ENCODE measurements around the gene PLCB2.

The PLCB2 gene

DNA sequence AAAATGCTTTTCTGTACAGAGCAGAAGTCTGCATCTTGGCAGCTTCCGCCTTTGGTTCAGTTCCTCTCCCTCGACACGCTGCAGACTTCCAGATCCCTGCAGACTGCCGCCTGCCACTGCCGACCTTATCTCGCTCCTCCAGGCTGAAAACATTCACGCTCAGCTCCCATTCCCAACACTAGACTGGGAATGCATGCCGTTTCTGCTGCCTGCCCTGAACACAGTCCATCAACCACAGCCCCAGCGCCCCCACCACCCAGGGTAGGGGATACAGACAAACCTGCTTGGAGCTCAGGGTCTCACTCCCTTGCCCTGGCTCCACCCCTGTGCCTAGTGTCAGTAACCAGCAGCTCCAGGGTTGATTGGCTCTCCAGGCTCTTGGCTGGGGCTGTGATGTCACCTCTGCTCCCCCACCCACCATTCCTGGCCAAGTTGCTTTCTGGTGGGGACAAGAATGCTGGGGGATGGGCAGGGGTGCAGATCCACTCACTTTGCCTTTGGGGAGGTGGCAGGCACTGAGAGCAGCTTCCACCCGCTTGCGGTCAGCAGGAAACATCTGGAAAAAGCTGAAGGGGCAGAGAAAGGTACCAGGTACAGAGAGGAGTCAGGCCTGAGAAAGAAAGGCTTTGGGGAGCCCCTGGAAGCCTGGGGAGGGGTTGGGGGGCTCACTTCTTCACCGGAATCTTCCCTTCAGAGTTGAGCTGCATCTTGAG lies 6.1 kb downstream of the PLCB2 start:
- DNase-seq, result no peak

DNA sequence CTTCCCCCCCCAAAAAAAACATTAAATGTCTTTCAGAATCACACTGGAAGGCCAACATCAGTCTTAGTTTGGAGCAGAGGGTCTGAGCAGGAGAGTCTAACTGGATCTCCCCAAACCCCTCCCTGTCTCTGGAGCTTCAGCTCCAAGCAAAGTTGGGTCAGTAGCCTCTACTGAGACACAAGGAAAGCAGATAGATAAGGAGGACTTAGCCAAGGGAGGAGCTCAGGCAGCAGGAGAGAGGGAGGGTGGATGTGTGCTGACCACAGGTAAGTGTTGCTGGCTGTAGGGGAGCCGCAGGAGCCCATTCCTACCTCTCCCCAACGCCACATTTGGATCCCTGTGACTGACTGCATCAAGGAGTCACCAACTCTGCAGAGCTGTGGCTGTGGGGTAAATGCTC lies 7.0 kb downstream of the PLCB2 start:
- DNase-seq, result no peak

DNA sequence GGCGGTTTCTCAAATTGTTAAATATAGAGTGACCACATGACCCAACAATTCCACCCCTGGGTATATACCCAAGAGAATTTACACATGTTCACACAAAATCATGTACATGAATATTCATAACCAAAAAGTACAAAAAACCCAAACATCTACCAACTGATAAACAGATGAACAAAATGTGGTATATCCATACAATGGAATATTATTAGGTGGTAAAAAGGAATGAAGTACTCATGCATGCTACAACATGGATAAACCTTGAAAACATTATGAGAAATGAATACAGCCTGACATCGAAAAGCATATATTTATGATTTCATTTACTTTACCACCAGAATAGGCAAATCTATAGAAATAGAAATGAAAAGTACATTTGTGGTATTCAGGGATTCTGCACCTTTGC lies 7.4 kb downstream of the PLCB2 start:
- no peak for DNase-seq

DNA sequence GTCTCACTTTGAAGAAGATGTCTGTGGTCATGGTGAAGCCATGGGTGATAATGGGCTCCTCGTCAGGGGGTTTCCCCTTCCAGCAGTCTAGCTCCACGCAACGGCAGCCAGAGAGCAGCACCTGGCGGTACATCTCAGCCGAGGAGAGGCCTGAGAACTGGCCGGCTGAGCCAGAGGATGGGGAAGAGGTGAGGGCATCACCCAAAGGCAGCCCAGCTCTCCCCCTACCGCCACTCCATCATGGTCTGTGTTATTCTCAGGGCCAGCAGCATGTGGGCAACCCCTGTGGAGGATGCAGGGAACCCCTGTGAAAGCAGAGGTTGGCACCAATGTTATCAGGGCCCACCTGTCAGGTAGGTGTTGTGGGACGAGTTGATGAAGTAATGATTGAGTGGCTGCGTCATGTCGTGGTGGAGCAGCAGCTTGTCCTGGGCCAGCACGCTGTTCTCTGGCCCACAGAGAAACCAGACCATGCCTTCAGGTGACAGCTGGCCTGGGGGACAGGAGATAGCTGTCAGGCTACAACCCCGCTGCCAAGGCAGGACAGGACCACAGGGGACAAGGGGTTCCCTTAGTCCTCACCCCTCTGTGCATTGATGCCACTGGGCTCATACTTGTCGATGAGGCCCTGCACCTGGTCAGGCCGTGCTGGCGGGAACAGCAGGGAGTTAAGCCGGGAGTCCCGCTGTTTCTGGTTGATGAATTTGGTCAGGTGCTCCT lies 9.4 kb downstream of the PLCB2 start:
- no peak for DNase-seq

DNA sequence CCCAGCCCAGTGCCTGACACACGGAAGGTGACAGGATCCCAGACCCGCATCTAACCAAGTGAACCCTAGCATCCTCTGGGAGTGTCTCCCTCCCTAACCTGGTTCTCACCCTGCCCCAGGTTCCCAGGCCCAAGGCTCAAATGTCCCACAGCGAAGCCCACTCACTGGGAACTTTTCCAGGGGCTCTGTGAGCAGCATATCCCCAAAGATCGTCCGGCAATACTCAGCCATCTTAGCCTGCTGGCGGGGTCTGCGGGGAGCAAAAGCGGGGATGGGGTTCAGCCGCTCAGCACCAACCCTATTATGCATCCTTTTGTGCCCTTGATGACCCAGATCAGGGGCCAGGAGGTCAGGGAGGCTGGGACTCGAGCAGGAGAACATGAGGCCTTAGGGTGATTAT lies 10.4 kb downstream of the PLCB2 start:
- DNase-seq, result no peak

DNA sequence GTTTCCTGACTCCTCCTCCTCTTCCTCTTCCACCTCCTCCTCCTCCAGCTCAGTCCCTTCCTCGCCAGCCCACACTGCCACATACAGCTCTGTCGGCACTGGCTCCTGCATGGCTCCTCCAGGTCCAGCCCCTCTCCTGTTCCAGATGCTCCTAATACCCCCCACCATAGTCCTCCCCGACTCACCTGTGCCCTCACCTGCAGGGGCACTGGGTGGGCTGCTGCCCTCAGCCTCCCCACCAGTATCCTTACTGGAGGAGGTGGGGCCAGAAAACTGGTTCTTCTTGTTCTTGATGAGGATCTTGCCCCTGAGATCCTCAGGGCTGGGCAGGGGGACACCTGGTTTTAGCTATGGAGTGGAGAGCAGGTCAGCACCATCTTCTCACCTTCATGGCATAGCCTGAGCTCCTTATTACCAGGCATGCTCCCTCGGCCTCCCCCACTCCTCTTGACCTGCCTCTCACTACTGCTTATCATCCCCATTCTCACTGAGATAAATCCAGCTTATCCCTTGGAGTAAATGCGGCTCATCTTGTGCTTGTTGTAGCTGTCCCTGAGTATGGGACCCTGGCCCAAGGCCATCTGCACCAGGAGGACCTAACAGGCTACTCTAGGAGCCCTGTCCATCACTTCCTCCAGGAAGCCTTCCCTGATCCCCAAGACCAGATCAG lies 11.0 kb downstream of the PLCB2 start:
- no peak for DNase-seq

DNA sequence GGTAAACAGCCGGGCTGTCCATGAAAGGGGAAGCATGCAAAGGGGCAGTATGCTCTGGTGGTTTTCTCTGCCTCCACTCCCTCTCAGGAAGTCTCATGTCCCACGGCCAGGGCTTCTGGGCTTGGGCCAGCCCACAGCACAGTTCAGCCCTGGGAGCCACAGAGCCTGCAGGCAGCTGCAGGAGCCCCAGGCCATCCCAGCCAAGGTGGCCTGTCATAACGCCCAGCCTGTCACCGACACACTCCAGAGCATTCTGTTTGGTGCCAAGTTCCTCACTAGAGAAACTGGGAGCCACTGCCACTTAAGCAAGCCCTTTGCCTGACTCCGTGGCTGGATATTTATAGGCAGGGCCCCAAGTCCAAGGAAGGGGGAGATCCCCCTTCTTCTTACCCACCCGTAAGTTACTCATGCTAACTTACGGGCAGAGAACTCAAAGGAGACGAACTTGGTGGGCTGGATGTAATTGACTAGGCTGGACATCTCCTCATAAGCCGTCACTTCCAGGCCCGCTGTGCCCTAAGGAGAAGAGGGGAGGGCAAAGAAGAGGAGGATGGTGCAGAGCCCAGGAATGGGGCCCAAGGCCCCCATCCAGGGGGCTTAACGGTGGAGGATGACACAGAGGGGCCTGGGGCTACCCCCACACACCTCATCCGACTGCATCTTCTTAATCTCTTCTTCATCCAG lies 11.7 kb downstream of the PLCB2 start:
- DNase-seq, result no peak

DNA sequence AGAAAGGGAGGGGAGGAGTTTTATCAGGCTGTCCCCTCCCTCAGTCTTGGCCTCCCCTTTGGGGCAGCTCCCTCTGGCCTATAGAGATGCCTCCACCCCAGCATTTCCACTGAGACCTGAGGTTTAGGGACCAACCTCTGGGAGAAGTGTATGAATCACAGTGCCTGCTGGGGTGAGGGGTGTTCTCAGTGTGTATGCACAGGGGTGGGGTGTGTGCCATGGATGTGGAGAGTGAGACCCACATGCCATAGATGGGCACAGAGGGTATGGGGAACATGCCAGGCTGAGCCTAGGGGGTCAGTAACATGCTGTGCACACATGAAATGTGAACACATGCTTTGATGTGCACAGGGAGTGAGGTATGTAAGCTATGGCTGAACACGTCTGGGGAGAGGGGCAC lies 12.4 kb downstream of the PLCB2 start:
- no peak for DNase-seq

DNA sequence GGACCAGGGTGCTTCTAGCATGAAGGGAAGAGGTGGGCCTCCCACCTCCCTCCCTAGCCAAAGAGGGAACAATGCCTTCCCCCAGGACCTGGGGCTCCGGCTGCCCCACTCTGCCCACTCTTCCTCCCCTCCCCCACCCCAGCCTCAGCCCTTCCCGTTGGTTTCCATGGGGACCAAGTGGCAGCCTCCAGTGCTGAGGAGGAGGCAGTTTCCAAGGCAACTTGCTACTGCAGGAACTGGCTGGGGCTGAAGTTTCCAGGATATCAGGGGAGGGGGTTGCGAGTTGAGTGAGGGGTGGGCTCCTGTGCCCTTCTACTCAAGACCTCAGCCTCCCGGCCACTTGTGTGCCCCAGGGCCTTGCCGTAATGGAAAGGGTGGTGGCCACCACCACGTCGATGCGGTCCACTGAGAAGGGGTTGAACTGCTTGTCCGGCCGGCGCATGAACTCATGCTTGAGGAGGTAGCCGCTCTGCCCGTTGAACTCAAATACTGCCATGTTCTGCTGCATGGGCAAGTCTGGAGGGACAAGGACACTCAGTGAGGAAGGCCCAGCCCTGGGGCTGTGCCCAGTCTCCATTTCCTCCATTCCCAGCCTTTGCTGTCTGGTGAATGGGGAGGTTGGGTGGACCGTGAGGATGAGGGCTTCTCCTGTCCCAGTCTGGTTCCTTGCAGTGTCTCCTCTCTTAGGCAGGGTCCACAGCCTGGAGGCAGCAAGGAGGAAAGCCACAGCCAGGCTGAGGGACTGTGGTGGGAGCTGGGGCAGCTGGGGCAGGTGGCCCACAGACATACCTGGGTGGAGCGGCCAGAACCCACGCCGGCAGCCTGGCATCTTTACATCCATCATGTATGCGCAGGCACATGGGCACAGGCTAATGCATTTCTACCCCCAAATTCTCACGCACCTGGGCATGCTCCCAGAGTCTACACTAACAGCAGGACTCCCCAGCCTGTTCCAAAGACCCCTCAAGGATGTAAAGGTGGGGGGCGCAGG lies 13.5 kb downstream of the PLCB2 start:
- no peak for DNase-seq

DNA sequence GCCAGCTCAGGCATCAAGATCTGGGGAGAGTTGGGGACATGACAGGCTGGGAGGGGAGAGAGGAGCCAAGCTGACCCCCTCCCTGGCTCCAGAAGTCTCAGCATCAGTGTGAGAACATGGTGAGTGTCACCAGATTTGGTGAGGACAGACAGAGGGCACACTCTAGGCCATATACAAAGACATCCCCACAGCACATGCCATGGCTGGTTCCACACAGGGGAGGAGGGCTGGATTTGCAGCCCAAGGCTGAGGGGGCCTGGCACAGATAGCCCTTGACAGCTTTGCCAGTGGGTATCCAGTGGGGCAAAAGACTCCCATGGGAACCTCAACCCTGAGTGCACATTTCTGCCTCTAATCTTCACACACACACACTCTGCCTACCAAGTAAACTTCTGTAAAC lies 14.7 kb downstream of the PLCB2 start:
- no peak for DNase-seq

DNA sequence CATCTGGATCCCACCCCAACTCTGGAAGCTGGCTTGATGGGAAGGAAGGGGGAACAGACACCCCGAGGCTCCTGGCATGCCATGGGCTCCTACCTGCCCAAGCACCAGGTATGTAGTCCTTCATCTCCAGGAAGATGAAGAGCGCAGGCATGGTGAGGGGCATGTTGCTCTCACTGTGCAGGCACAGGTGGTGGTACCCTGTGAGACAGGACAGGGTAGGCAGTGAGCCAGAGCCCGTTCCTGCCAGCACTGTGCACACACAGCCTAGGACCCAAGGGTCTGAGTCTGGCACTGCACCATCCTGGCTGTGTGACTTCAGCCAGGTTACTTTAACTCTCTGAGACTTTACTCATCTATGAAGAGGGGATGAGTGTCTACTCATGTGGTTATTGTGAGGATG lies 15.5 kb downstream of the PLCB2 start:
- DNase-seq, result no peak

DNA sequence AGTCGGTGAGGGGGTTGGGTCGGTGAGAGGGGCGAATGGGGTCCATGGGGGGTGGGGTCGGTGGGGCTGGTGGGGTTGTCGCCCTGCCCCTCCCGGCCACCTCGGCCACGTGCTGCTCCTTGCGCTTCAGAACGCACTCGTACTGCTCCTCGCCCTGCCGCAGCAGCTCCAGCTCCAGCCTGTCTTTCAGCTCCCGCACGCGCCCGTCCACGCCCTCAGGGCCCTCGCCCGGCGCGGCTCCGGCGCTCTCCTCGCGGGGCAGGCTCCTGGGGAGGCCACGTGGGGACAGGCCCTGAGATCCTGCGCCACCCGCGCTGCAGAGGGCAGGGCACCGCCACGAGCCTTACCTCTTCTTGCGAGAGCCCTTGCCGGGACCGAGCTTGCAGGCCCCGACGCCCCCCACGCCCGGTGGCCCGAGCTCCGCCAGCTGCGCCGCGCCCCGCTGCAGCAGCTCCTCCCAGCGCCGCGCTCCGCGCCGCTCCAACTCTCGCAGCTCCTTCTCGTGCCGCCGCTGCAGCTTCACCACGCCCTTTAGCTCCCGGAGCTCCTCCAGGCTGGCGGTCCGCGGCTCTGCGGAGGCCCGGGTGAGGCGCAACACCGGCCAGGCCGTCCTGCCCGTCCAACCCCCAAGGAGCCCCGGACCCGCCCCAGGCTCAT lies 16.7 kb downstream of the PLCB2 start:
- no peak for DNase-seq

DNA sequence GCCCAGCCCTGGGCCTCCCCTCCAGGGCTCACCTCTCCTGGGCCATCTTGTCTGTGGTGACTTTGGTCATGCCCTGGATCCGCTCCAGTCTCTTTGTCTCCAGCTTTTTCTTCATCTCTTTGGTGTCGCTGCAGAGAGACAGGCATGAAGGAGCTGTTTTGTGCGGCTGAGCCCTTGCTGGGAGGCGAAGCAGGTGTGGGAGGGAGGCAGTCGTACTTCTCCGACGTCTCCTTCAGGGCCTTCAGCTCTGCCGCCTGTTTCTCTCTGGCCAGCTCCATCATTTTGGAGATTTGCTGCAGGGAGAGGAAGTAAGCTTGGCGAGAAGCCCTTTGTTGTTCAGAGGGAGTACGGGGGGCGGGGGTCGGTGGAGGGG lies 17.2 kb downstream of the PLCB2 start:
- DNase-seq, result no peak

DNA sequence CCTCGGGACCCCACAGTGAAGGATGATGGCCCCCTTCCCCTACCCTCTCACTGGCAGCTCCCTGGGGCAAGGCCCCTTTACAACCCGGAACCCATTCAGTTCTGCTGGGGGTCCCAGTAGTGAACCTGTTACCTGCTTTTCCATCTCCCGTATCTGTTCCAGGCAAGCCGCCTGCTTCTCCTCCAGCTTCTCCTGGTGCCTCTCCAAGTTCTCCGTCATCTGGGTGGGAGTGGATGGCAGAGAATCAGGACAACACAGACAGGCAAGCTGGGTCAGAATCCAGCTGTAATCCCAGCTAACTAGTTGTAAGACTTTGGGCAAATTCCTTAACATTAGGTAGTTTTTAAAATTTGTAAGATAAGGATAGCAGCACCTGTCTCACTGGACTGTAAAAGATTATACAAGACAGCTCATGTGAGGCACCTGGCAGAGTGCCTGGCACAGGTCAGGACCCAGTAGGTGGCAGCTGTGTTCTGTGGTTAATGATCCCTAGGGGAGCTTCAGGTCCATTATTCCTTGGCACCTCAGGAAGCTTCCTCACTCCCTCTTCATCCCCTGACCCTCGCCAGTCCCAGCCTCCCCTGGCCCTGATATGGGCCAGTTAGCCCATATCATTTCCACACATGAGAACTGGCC lies 18.5 kb downstream of the PLCB2 start:
- DNase-seq, result no peak

DNA sequence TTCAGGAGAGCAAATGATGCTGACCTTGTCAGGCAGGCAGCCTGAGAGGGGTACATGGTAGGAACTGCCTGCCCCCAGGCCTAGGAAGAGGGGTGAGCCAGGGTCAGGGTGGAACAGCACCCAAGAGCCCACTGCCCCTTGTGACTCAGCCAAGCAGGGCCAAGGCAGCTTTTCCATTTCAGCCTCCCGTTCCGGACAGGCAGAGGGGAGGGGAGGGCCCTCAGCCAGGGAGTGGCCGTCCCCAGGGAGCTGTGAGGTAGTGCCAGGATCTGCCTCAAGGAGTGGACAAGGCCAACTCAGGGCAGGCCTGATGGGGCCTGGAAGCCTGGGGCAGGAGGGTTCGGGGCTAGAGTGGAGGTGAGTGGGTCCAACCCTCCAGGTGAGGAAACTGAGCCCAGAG lies 19.8 kb downstream of the PLCB2 start:
- DNase-seq, result no peak

DNA sequence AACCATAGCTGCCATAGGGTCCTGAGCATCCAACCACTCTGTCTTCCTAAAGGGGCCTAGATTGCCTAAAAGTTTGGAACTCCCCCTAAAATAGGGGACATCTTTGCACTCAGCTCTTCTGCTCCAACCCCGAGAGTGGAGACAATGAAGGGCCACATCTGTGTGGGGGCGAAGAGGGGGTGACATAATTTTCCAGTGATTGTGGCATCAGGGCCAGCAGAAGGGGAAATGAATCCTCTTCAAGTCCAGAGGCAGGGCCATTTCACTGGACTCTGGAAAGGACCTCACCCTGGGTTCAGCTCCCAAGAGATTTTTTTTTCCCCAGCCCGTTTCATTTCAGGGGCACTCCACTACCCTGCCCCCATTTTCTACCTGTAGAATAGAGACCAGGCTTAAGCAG lies 20.2 kb downstream of the PLCB2 start:
- DNase-seq, result no peak

DNA sequence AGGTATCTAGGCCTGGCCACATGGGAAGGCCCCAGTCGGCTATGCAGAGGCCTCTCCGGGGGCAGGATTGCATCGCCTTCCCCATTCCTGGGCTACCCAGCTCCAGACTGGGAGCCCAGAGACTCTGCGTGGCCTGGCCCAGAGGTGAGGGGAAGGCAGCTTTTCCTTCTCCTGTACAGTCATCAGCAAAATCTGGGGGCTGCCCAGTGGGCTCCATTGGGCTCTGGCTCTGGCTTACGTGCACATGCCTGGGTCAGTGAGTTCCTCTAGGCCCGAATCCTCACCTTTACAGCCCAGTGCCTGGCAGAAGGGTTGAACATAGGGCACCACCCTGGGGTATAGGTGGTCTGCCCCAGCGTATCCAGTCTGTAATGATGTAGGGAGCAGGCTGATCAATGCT lies 20.9 kb downstream of the PLCB2 start:
- no peak for DNase-seq

DNA sequence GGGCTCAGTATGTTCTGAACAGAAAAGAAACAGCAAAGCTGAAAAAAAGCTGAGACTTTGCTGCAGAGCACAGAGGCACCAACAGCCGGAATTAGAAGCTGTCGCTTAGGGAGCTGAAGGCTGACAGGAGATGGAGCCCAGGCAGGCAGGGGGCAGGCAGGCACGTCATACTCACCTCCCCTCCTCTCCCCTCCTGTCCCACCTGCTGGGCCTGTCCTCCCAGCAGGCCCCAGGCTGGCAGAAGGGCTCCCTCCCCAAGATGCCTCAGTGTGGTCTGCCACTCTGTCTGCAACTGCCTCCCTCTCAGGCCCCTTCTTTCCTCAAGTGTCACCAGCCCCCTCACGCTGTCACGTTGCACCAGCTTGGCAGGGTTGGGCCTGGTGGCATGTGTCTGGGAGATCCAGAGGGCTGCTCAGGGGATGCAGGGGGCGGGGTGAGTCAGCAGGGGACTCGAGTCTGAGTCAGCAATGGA lies 21.6 kb downstream of the PLCB2 start:
- DNase-seq, result no peak

DNA sequence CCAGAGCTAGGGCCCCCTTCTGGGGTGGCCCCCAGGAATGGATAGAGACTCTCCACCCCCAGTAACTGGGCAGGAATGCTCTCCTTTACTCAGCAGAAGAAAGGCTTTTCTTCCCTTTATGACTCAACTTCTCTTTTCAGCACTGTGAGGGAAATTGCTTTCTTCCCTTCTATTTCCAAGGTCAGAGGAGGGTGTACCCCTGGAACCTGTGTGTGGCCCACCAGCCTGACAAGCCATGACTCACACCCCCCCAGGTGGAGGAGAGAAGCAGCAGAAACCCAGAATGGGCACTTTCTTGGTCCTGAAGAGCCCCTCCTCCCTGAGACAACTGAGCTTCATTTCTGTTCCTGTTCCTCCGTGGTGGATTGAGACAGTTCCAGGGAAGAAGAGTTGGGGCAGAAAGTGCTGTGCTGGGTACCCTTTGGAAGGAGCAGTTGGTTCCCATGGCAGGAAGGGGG lies 22.2 kb downstream of the PLCB2 start:
- DNase-seq, result no peak

DNA sequence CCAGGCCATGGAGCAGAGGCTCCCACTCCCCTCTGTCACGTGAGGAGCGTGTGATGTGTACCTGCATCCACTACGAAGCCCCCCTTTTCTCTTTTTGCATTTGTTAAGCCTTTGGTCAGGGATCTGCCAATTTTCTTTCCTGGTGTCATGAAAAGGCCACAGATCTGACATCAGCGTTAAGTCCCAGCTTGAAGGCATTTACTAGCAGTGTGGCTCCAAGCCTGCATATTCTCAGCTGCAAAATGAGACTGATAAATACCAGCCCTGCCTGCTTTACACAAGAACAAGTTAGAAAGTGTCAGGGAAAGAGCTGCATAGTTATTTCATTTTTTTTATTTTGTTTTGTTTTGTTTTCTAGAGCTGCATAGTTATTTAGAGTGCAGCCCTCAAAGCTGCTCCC lies 22.6 kb downstream of the PLCB2 start:
- no peak for DNase-seq

DNA sequence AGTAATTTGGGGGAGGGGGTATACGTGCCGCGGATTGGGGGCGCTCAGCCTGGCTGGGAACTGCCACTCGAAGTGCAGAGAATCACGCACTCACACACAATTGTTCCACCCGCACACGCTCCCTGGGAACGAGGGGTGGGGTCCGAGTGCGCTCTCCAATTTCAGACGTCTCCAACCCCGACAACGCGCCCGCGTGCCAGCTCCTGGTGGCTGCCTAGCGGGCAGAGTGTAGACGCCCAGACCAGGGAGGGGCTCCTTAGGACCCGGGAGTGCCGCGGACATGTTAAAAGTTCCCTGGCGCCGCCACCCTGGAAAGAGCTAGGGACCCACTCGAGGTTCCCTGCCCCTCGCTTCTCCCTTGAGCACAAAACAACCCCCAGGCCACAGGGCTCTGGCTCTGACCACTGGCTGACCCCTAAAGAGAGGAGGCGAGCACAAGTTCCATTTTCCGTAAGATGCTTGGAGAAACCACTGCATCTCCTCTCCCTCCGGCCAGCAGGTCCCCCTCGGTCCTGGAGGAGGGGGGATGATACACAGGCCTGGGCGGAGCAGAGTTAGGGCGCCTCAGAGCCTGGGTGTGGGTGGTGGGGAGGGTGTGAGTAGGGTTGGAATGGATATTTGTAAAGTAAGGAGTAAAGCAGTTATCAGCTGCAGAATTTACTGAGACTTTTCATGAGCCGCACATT lies 24.0 kb downstream of the PLCB2 start:
- DNase-seq, result no peak

Measured in activated T-cell treated with anti-CD3 and anti-CD28 coated beads, Interleukin-2, amount 50 U/mL, for 48 hours (primary cell).